Epithelial cell of proximal tubule (primary cell): ENCODE results near the gene EDIL3. TPM values are rescaled to one million over a fixed set of nuclear protein-coding genes. Genes with fewer than 3 reads are reported as not detected.

Experiments used
- DNase-seq: peaks from one replicate; pipeline ENCODE4 v3.0.0-alpha.2; 2011; ENCODE audit warnings: low read depth
- H3K4me3 ChIP-seq: 2 replicates; pipeline ENCODE4 v1.5.1; 2011; ENCODE audit warnings: low read depth, mild to moderate bottlenecking, low read length
- total RNA-seq: library from RNA; depleted of rRNA; stranded (reverse); fragments of >200 nt; gene quantifications from 2 replicates; pipeline ENCODE4 v1.2.3, GENCODE V29; 2015
- TF ChIP-seq, protein P1 (sequence below): conservative IDR thresholded peaks from 2 replicates; pipeline ENCODE4 v1.5.1; 2012; ENCODE audit warnings: low read depth, mild to moderate bottlenecking, low read length

EDIL3 gene
- total RNA-seq, 1 donor from 2014 or later, result 80.1 TPM

DNA sequence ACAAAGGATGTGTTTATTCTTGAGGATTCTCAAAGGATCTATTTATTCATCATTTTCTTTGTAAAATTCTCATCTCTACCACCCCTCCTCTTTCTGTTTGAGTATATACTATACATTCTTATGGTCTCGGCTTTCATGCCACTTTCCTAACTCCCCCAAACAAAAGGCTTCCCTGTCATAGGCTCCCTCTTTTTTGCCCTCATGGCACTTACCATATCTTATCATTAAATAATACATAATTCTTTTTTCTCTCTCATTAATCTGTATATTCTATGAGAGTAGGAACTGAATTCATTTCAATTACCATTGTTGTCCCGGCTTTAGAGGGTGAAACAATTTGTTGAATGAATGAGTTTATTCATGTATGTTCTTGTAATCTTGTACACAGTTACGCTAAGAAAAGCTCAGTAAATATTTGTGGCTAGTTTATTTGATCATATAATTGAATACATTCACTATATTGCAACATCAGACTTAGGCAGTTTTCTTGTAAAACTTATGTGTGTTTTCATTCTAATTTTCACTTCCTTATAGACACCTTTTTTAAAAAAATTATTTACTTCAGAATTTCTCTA is 254.6 kb downstream of the EDIL3 start:
- TF ChIP-seq, protein P1, sequence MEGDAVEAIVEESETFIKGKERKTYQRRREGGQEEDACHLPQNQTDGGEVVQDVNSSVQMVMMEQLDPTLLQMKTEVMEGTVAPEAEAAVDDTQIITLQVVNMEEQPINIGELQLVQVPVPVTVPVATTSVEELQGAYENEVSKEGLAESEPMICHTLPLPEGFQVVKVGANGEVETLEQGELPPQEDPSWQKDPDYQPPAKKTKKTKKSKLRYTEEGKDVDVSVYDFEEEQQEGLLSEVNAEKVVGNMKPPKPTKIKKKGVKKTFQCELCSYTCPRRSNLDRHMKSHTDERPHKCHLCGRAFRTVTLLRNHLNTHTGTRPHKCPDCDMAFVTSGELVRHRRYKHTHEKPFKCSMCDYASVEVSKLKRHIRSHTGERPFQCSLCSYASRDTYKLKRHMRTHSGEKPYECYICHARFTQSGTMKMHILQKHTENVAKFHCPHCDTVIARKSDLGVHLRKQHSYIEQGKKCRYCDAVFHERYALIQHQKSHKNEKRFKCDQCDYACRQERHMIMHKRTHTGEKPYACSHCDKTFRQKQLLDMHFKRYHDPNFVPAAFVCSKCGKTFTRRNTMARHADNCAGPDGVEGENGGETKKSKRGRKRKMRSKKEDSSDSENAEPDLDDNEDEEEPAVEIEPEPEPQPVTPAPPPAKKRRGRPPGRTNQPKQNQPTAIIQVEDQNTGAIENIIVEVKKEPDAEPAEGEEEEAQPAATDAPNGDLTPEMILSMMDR, result no peak
- H3K4me3 ChIP-seq, result no peak overlapping the region
- no peak for DNase-seq

DNA sequence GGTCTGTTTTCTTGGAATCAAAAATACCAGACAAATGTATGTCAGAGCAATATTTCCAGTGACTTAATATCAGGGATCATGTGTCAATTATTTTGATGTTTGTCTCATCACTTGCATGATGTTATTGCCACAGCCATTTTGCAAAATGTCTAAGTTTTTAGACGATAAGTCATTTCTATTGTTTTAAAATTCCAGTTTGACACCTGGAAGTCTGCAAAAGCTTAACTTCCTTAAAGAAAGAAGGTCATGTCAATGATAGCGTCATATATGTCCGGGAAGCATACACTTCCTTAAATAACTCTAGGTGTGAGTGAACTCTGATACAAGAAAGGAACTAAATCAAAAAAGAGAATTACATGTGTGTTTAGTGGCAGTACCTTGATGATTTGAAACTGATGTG is 259.5 kb downstream of the EDIL3 start:
- no peak for DNase-seq
- TF ChIP-seq, protein P1, result no peak
- H3K4me3 ChIP-seq, result no peak overlapping the region

GRCh38 chr5:84119252-84119651 is 265.4 kb downstream of the EDIL3 start:
- TF ChIP-seq, protein P1, result no peak
- H3K4me3 ChIP-seq, result no peak overlapping the region
- no peak for DNase-seq

GRCh38 chr5:84118551-84118950 is 266.1 kb downstream of the EDIL3 start:
- no peak for DNase-seq
- no peak overlapping the region for H3K4me3 ChIP-seq
- TF ChIP-seq, protein P1, result no peak

DNA sequence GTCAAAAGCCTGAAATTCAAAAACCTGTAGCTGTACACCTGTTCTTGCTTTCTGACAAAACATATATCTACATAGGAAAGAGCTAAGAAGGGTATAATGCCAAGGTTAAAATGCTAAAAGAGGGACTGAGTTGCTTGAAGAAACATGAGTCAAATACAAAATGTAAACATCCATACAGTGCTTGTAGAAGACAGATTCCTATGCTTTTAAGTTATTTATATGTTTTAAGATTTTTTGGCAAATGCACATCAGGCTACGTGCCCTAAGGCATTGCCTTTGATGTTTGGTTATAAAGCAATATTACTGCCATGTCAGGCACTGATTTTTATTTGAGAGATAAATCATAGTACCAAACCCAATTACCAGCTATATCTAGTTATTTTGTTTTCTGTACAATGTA is 269.0 kb downstream of the EDIL3 start:
- TF ChIP-seq, protein P1, result no peak

DNA sequence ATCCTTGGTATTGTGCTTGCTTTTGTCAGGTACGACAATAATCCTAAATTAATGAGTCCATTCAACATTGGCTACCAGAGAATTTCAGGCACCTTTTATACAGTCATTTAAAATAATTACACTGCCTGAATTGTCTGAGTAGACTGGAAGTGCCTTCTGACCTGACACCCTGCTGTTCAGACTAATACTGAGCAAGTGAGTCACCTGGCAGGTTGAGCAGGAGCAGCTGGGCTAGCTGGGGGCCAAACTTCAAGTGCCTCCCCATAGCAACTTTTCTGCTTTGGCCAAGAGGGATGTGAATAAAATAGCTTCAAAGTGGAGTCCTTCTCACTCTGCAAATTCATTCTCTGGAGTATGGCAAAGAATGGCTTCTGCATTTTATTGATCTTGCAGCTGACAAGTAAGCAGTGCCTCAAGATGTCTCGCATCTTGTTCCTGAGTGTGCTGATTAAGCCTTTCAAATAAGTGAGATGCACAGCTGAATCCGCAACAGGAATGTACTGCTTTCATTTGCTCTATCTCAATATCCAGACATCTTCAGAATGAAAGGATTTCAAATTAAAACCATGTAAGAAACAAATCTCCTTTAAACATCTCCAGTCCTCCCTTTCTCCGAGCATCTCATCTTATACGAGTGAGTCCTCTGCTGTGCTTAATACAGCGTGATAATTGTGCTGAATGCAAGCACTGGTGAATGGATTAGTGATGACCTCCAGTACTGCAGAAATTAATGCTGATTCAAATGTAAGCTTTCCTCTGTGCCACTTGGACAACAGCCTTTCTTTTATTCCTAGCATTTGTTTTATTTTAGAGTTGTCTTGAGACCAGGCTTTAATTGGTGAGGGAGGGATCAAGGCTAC is 271.2 kb downstream of the EDIL3 start:
- H3K4me3 ChIP-seq, result no peak overlapping the region
- TF ChIP-seq, protein P1, result no peak
- no peak for DNase-seq

More for the DNA sequence above, 269.0 kb downstream of the EDIL3 start:
- no peak overlapping the region for H3K4me3 ChIP-seq
- no peak for DNase-seq
